NCI-H1436 treated with DMSO at 0.1 percent for 48 hours (cell line): ENCODE data around the gene RBM43.
"Not testable (repeated sequence)": the region's sequence is repeated elsewhere in the genome, so short reads cannot be mapped to it uniquely, and the experiment has no call there.

Source experiments
- DNase-seq: peaks from one replicate; lab custom pipeline; 2025; lab: John Stamatoyannopoulos, UW

Gene RBM43

DNA sequence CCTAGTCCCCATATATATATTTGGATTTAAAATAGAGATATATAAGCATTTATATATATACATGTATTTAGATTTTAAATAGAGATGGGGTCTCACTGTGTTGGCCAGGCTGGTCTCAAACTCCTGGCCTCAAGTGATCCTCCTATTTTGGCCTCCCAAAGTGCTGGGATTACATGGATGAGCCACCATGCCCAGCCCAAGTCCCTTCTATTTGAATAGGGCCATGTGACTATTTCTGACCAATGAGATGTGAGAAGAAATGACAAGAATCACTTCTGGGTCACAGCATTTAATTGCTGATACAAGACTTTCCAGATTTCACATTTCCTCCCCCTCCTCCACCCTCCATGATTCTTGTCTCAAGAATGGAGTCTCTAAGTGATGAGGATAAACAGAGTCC is 6.4 kb upstream of the RBM43 start:
- no peak for DNase-seq

DNA sequence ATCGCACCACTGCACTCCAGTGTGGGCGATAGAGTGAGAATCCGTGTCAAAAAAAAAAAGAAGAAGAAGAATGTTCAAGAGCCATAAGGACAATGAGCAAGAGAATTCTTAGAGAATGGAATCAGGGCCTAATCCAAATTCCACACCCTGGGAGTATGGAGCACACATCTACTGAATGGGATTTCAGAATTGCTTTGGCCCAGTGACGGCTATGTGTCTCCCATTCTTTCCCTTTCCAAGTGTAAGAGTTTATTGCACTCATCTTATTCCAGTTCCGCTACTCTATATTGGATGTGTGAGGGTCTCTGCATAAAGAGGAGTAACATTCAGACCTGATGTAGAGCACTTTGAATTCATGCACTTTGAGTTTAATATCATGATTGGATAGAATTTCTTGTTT is 5.9 kb upstream of the RBM43 start:
- no peak for DNase-seq

DNA sequence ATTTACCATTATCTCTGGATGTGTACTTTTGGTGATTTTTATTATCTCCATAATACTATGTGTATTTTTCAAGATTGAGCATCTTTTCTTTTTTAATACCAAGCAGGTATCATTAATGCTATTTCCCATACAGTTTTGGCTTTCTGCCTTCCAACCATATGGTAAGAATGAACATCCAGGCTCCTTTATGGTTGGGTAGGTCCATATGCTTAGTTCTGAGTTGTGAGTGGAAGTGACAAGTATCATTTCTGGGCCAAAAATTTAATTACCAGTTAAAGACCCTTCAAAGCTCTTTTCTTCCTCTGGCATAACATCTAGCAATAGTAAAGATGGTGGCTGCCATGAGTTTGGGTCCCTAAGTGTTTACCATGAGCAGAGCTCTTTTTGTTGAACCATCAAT is 4.3 kb upstream of the RBM43 start:
- DNase-seq: no peak

DNA sequence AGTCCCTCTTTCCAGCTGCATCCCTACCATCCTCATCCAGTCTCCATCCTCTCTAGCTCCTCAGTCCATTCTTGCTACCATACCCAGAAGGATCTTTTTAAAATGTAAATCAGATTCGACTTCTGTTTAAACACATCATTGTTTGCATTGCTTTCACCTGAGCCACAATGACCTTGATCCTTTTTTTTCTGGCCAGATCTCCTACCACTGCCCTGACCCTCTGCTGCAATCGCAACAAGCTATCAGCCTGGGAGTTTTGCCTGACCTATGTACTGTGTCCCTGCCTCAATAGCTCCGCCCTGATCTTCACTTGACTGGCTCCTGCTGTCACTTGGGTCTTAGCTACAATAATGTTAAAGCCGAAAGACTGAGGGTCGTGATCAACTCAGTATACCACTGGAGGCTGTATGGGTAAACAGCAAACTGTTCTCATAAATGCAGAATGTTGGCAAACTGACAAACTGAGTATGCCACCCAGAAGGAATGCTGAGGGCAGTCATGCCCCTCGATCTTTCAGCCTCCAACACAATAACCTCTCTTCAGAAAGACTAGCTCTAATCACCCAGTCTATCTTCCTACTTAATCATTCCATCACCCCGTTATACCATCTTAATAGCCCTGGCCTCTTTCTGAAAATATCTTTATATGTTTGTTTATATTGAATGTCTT is 2.6 kb upstream of the RBM43 start:
- DNase-seq: no peak

DNA sequence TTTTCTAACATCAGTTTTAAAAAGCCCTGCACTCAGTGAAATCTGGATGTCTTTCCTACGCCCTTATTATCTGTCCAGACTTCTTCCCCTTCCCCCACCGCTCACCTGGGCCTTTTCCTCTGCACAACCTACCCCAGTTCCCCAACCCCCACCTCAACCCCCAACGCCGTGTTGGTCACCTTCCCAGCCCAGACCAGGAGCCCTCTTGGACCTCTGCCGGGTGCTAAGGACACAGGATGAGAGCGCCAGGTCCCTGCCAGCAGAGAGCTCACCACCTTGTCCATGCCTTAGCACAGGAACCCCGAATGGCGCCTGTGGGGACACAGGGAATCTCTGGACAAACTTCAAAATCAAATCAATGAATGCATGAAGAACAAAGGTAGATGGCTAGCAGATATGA is 966 bp upstream of the RBM43 start:
- no peak for DNase-seq

DNA sequence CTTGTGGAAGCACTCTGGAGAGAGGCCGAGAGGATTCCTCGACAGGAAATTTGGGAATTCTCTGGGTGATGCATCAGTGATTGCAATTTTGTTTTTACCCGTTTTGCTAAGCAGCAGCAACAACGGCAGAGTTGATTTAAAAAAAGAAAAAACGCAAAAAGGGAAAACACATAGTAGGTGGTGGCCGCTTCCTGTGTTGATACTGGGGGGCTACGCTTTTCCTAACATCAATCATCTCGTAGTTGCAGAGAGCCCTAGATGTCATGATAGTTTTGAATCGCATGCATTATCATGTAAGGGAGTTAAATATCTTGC is 271 bp upstream of the RBM43 start:
- DNase-seq: no peak

DNA sequence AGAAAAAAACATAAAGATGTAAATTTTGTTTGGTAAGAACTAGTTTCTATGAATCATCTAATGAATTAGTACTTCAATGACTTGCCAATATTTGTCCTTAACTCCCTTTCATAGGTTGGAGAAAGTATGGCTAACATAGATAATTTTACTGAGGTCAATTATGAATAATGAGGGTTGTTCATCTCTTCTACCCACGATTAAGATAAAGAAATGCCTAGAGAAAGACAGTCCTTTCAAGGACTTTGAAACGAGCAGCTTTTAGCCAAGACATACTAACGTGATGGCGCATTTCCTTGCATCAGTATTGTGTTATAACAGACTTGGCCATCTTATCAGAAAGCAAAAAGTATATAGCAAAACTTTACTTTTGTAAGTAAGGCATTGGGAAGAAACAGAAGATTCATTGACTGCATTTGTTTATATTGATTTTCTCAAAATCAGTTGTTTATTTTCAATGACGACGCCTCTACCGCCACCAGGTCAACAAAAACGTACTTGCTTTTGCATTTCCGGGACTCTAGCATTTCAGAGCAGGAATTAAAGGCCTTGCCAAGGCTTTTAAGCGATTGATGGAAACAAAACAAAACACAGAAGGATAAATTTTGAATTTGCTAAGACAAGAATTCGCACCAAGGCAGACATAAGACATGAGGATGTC is 961 bp downstream of the RBM43 start:
- no peak for DNase-seq

DNA sequence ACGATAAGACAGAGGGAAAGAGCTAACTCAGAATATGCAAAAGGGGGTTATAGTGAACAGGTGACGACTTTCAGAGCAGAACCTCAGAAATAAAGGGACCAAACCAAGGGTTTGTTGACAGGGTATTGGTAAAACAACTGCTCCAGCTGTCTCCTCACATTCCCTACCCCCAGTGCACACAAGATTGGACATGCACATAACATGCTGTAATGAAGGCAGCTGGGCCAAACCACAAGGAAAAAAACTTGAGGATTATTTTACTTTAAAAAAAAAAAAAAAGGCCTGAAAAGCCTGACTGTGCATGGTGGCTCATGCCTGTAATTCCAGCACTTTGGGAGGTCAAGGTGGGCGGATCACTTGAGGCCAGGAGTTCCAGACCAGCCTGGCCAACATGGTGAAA is 3.5 kb downstream of the RBM43 start:
- DNase-seq: no peak

DNA sequence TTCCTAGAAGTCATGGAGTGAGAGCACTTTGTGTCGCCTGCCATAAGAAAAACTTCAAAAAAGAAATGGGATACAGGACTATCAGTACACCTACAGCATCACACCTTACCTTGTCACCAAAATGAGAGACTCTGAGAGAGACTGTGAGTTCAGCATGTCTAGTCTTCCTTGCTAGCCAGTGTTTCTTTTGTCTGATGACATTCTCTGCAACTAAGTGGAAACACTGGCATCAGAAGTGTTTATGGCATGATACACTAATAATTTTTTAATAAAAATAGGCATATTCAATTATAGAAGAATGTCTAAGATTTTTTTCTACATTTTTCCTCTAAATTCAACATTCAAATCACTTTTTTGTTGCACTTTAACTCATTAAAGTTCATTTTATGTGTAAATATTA is 9.0 kb downstream of the RBM43 start:
- no peak for DNase-seq

DNA sequence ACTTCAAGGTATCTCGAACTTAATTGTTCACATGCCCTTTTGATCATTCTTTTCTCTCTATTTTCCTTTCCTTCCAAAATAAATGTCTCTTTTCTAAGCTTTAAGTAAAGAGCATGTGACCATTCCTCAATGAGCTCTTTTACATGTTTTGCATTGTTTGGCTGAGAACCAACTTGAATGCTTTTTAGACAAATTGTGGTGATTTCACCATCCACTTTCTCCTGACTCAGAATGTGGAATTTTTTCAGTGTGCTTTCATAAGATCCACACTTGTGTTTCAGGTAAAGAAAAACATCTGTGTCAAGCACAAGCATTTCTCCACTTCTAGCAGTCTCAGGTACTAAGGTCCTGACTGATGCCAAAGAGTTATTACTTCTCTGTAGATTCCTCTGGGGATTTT is 10.7 kb downstream of the RBM43 start:
- no peak for DNase-seq

DNA sequence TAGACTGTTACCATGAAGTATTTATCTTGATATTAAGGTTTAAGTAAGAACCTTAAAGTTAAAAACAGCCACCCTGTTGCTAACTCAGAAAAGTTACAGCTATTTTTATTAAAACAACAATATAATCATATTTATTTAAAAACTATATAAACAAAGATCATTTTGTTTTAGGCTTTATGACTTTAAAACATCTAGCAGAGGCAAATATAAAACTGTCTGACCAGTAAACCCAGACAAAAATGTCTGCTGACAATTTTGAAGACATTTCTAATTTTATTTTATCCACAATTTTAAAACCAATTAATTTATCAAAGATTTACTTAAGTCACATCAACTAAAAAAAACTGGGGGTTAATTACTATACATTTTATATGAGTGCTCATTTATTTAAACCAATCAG is 14.2 kb downstream of the RBM43 start:
- no peak for DNase-seq

DNA sequence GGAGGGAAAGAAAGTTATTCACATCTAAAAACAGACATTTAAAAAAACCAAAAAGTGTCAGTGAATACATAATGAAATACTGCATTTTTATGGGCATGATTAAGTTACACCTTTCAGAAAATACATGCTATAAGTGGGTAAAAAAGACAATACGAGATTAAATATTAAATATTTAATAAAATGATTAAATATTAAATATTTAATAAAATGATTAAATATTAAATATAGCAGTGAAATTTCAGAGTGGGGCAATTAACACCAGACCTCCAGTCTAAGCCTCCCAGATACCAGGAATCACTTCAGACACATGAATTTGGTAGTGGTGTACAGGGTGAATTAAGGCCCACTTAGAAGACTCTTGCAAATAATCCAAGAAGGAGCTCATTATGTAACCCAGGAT is 15.5 kb downstream of the RBM43 start:
- DNase-seq: no peak

DNA sequence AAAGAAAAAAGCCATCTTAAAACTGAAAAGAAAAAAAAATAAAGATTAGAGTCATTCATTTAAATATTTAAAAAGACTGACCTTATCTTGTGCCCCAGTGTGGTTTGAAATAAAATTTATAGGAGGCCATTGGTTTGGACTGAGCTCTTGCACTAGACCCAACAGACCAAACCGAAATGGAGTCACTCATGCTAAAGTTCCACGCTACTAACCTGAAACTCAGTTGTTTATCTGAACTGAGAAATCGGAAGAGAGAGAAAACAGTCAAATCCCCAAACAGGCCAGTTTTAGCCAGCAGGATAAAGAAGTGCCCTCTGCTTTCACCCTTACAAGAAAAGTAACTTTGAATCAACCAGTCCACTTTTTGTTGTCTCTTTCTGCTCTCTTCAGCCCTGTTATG is 18.2 kb downstream of the RBM43 start:
- DNase-seq: no peak

DNA sequence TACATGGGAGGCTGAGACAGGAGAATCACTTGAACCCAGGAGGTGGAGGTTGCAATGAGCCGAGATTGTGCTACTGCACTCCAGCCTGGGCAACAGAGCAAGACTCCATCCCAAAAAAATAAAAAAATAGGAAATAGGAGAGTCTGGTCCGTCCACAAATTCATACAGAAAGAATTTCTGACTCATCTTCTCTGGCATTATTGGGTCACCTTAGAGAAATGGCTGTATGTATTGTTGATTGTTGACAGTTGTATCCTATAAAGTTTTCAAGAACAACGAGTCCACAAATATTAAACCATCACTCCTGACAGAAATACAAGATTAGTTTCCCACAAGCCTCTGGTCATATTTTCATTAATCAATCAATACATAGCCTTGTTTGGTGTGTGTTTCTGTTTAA is 20.4 kb downstream of the RBM43 start:
- DNase-seq: no peak

DNA sequence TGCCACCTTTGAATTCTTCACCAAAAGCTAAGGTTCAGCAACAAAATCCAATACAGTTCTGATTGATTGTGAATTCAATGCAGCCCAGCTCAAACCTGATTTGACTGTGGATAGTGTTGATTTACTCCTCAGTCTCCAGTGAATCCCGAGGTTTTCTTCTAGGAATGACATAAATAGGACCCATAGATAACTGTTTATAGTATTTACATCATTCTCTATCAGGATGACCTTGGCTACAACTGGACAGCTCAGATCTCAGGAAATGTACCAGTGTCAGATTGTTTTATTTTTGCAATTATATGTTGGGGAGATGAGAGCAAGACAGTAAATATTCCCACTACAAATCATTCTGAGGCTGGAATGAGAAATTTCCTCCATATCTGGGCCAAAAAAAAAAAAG is 21.2 kb downstream of the RBM43 start:
- no peak for DNase-seq

DNA sequence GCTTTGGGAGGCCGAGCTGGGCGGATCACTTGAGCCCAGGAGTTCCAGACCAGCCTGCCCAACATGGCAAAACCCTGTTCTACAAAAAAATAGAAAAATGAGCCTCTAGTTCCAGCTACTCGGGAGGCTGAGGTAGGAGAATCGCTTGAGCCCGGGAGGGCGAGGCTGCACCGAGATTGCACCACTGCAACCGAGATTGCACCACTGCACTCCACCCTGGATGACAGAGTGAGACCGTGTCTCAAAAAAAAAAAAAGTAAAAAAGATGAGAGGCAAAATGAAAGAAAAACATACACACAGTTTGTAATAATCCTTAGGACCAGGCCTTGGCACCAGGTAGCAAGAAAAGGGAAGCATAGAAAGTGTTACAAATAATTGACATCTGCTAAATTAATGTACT is 22.0 kb downstream of the RBM43 start:
- DNase-seq: no peak

DNA sequence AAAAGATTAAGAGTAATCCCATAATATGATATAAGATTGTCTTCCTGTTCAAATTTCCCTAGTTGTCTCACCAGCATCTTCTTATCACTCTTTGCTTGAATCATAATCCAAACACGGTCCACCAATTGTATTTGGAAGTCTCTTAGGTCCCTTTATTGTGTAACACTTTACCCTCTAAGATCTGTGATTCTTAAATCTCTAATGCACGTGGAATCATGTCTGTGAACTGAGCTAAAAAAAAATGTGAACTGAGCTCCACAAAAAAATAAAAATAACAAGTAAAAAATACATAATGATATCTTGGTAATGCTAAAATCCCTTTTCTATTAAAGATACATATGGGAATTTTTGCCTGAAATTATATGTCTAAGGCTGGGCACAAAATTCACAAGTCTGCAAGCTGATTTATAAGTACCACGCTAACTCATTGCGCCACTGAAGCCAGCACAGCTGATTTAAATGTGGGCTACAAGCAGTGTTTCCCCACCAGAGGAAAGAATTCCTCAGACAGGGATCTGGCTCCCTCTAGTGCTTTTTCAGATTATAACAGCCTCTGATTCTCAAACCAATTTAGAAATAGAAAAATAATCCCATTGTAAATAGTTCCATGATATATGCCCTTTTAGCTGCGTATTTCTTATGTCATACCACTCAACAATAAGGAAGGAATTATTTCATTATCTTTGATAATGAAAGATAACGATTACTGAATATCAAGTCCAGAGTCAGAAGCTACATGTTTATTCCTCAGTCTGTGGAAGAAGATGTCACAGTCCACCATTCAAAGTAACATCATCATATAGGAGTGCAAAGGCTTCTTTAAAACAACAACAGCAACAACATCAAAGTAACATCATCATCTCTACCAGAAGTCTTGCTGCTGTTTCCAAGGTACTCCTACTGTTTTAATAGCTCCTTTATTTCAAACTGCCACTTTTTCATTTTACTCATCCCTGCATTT is 22.9 kb downstream of the RBM43 start:
- peak; percentile 58 for DNase-seq

DNA sequence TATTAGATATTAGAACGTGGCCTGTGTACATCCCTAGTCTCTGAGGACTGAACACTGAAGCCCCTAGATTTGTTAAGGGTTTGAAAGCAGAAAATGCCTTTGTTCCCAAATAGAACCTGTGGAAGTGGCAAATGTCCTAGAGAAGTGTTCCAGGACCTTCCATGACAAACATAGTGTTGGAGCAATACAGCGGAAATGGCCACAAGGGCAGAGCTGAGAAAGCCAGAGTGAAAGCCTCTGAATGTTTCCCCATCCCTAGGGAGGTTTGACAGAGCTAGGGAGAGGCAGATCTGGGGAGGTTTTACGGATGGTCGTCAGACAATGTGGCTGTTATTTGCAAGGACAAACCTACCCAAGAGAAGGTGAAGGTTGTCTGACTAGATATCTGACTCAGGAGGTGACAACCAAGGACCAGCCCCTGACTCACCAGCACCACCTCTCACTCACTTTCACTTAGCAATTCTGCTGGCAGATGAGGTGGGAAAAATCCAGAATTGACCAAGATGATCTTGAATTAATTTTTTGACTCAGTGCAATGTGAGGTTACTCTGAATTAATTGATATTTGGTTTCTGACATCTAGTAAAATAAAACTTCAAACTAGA is 24.1 kb downstream of the RBM43 start:
- no peak for DNase-seq

DNA sequence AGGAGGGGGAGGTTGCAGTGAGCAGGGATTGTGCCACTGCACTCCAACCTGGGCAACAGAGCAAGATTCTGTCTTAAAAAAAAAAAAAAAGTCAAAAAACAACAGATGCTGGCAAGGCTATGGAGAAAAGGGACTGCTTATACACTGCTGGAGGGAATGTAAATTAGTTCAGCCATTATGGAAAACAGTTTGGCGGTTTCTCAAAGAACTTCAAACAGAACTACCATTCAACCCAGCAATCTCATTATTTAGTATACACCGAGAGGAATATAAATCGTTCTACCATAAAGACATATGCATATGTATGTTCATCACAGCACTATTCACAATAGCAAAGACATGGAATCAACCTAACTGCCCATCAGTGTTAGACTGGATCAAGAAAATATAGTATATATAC is 27.9 kb downstream of the RBM43 start:
- DNase-seq: not testable (repeated sequence)

DNA sequence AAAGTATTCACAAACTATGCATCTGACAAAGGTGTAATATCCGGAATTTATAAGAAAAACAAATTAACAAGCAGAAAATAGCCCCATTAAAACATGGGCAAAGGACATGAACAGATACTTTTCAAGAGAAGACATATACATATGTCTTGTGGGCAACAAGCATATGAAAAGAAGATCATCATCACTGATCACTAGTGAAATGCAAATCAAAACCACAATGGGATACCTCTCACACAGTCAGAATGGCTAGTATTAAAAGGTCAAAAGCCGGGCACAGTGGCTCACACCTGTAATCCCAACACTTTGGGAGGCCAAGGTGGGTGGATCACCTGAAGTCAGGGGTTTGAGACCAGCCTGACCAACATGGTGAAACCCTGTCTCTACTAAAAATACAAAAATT is 28.4 kb downstream of the RBM43 start:
- not testable (repeated sequence) for DNase-seq

DNA sequence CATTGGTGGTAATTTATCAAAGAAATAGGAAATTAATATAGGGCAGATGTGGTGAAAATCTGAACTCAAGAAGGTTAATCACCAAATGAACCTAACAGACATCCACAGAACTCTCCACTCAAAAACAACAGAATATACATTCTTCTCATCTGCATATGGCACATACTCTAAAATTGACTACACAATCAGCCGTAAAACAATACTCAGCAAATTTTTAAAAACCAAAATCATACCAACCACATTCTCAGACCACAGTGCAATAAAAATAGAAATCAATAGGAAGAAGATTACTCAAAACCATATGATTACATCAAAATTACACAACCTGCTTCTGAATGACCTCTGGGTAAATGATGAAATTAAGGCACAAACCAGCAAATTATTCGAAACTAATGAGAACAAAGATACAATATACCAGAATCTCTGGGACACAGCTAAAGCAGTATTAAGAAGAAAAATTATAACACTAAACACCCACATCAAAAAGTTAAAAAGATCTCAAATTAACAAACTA is 31.0 kb downstream of the RBM43 start:
- no peak for DNase-seq

DNA sequence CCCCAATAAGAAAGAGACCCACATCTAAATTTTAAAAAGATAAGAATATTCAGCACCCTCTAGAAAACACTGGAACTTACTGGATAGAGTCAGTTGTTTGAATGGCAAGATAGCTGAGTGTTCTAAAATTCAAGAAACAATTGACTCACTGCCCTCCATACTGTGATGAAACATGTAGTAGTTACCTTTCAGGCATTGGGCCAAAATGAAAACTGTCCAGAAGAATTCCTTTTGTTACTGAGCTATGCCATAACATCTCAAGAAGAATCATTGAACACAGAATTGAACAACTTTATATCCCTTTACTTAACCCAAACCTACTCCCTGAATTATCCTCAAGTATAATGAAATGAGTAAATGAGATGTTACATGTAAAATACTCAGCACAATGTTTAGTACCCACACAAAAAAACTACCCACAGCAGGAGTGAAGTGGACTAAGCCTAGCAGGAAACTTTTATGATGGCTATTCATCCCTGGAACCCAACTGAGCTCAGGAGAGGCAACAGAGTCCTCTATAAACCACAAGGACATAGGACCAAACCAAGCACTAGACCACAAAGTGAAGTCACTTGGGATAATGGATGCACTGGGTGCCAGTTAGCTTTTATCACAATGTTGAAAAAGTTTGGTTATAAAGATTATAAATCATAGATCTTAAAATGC is 32.7 kb downstream of the RBM43 start:
- DNase-seq: no peak
